Suprapubic skin (tissue), 4 donors: ENCODE data around the gene PAIP2. TPM values are rescaled to one million over a fixed set of nuclear protein-coding genes. Genes with fewer than 3 reads are reported as not detected.

Experiments used
- DNase-seq, 2 donors: peaks; one replicate each; pipeline ENCODE4 v3.0.0-alpha.2; 2019; ENCODE audit warnings: low spot score in 2 of 2
- H3K27ac ChIP-seq: fragments of 200-600 bp; sonication (generic); one replicate; pipeline ENCODE4 v1.5.1; 2019
- H3K27me3 ChIP-seq: fragments of 200-600 bp; sonication (generic); one replicate; pipeline ENCODE4 v1.5.1; 2019
- H3K36me3 ChIP-seq: fragments of 200-600 bp; sonication (generic); one replicate; pipeline ENCODE4 v1.5.1; 2019
- H3K4me1 ChIP-seq: fragments of 200-600 bp; sonication (generic); one replicate; pipeline ENCODE4 v1.5.1; 2019
- H3K4me3 ChIP-seq: fragments of 200-600 bp; sonication (generic); one replicate; pipeline ENCODE4 v1.5.1; 2019; ENCODE audit warnings: mild to moderate bottlenecking
- H3K9me3 ChIP-seq: fragments of 200-600 bp; sonication (generic); one replicate; pipeline ENCODE4 v1.5.1; 2019
- CTCF ChIP-seq, 2 donors: fragments of 200-600 bp in 1 of 2; fragments of 450-650 bp in 1 of 2; sonication (generic) in 1 of 2; IDR thresholded peaks; one replicate each; pipeline ENCODE4 v1.5.1; 2016 to 2019; ENCODE audit warnings: antibody characterized with exemption in 2 of 2, mild to moderate bottlenecking in 1 of 2, moderate library complexity in 1 of 2
- EP300 ChIP-seq: sonication (generic); formaldehyde crosslinking; IDR thresholded peaks from one replicate; pipeline ENCODE4 v1.6.1; 2017; ENCODE audit warnings: antibody characterized with exemption
- POLR2A ChIP-seq, 2 donors: fragments of 450-650 bp; IDR thresholded peaks; one replicate each; pipeline ENCODE4 v1.6.1; 2017; ENCODE audit warnings: antibody characterized with exemption in 2 of 2, mild to moderate bottlenecking in 2 of 2, moderate library complexity in 2 of 2
- POLR2AphosphoS5 ChIP-seq, 3 donors: sonication (generic); formaldehyde crosslinking; IDR thresholded peaks; one replicate each; pipeline ENCODE4 v1.6.1; 2017; ENCODE audit warnings: antibody characterized with exemption in 3 of 3
- WGBS: methylation state at CpG from one replicate; pipeline ENCODE4 v1.1.5; 2018; 5-methylcytosine and 5-hydroxymethylcytosine counted together
- total RNA-seq, 4 donors: library from RNA; depleted of rRNA; stranded (reverse); fragments of >200 nt; gene quantifications; one replicate each; pipeline ENCODE4 v1.1.0, GENCODE V29; 2016

PAIP2 gene
- total RNA-seq, 4 donors from 2014 or later = 50.3 to 71.0 (median 53.5) TPM

- no peaks in the 10 kb centered on the region for H3K27me3 ChIP-seq
- no peak for DNase-seq
- peaks cover 24% of the 10 kb centered on the region for H3K4me1 ChIP-seq
- H3K4me3 ChIP-seq = no peak overlapping the region
- no peak overlapping the region for H3K27ac ChIP-seq
- TF ChIP-seq POLR2AphosphoS5 (IDR thresholded peaks at IDR 0.05) (no peak), CTCF (IDR thresholded peaks at IDR 0.05) (no peak), EP300 (no peak), POLR2A (IDR thresholded peaks at IDR 0.05) (no peak)
- 79% methylated on average over 3 of the region's 3 CpGs for WGBS
- no peaks in the 10 kb centered on the region for H3K9me3 ChIP-seq
- peaks cover 46% of the 10 kb centered on the region for H3K36me3 ChIP-seq
These were observed 26.5 kb upstream of the PAIP2 start for GRCh38 chr5:139315056-139315615.

- Histone ChIP-seq H3K36me3 (peaks cover 13% of the 10 kb centered on the region), H3K4me1 (peaks cover 2% of the 10 kb centered on the region), H3K27me3 (no peaks in the 10 kb centered on the region), H3K9me3 (no peaks in the 10 kb centered on the region), H3K4me3 (no peak overlapping the region), H3K27ac (no peak overlapping the region)
- DNase-seq = no peak
- TF ChIP-seq POLR2AphosphoS5 (IDR thresholded peaks at IDR 0.05) = no peak
- TF ChIP-seq EP300 = no peak
- no peak for TF ChIP-seq CTCF (IDR thresholded peaks at IDR 0.05)
- no peak for TF ChIP-seq POLR2A (IDR thresholded peaks at IDR 0.05)
- WGBS = 75% methylated on average over 6 of the region's 6 CpGs
These were observed 5.8 kb upstream of the PAIP2 start for GRCh38 chr5:139335811-139336210.

GRCh38 chr5:139340051-139340450 is 1.6 kb upstream of the PAIP2 start:
- H3K4me3 ChIP-seq = no peak overlapping the region
- TF ChIP-seq POLR2AphosphoS5 (IDR thresholded peaks at IDR 0.05) = no peak
- no peak for TF ChIP-seq POLR2A (IDR thresholded peaks at IDR 0.05)
- no peak for TF ChIP-seq CTCF (IDR thresholded peaks at IDR 0.05)
- no peak for TF ChIP-seq EP300
- H3K36me3 ChIP-seq = no peaks in the 10 kb centered on the region
- no peaks in the 10 kb centered on the region for H3K27me3 ChIP-seq
- WGBS = 75% methylated on average over 2 of the region's 2 CpGs
- H3K9me3 ChIP-seq = no peaks in the 10 kb centered on the region
- H3K27ac ChIP-seq = no peak overlapping the region
- peaks cover 34% of the 10 kb centered on the region for H3K4me1 ChIP-seq
- DNase-seq = no peak

GRCh38 chr5:139341187-139341688 is 416 bp upstream of the PAIP2 start:
- DNase-seq = no peak
- peak overlapping the region; percentile 100 for H3K27ac ChIP-seq
- no peaks in the 10 kb centered on the region for H3K9me3 ChIP-seq
- WGBS = 2% methylated on average over 11 of the region's 17 CpGs
- H3K27me3 ChIP-seq = no peaks in the 10 kb centered on the region
- H3K36me3 ChIP-seq = no peaks in the 10 kb centered on the region
- H3K4me1 ChIP-seq = peaks cover 36% of the 10 kb centered on the region
- TF ChIP-seq POLR2AphosphoS5 (IDR thresholded peaks at IDR 0.05) (no peak), POLR2A (IDR thresholded peaks at IDR 0.05) (no peak), CTCF (IDR thresholded peaks at IDR 0.05) (no peak), EP300 (no peak)
- H3K4me3 ChIP-seq = peak overlapping the region; percentile 98

- no peak for TF ChIP-seq CTCF (IDR thresholded peaks at IDR 0.05)
- TF ChIP-seq POLR2AphosphoS5 (IDR thresholded peaks at IDR 0.05) = no peak
- no peak for TF ChIP-seq EP300
- TF ChIP-seq POLR2A (IDR thresholded peaks at IDR 0.05) = no peak
- peak overlapping the region; percentile 100 for H3K27ac ChIP-seq
- under 1% methylated on average over 16 of the region's 16 CpGs for WGBS
- peak overlapping the region; percentile 98 for H3K4me3 ChIP-seq
- no peaks in the 10 kb centered on the region for H3K36me3 ChIP-seq
- no peak for DNase-seq
- H3K4me1 ChIP-seq = peaks cover 36% of the 10 kb centered on the region
- no peaks in the 10 kb centered on the region for H3K27me3 ChIP-seq
- no peaks in the 10 kb centered on the region for H3K9me3 ChIP-seq
These were observed 719 bp downstream of the PAIP2 start for GRCh38 chr5:139342423-139342723.
